ENCODE results near the gene CNDP2. TPM values are rescaled to one million over a fixed set of nuclear protein-coding genes. Genes with fewer than 3 reads are reported as not detected.

Gene CNDP2
- total and polyA plus RNA-seq, 4 donors, result 26.7 to 99.2 (median 74.2) TPM

- no peak overlapping the region for H3K4me3 ChIP-seq (ENCODE audit: low read length in 2 of 2)
- H3K4me1 ChIP-seq (ENCODE audit: control insufficient read depth in 1 of 2, insufficient read depth in 2 of 2, low read length in 2 of 2), result no peaks in the 10 kb centered on the region
- intact Hi-C loops (cut with DNase I), result loop anchor here (5.0 kb wide), 1 partner anchor 127 kb away; no protein-coding TSS in a partner anchor
- WGBS, 2 donors, result 90 to 92% methylated on average over 6 of the region's 6 CpGs
- H3K27me3 ChIP-seq (ENCODE audit: control insufficient read depth in 1 of 2, insufficient read depth in 2 of 2, low read length in 1 of 2), result no peaks in the 10 kb centered on the region
- no peaks in the 10 kb centered on the region for H3K36me3 ChIP-seq (ENCODE audit: control insufficient read depth in 1 of 2, insufficient read depth in 2 of 2, low read length in 1 of 2)
- H3K9me3 ChIP-seq (ENCODE audit: control insufficient read depth, low read length), result no peaks in the 10 kb centered on the region
- H3K27ac ChIP-seq (ENCODE audit: low read depth in 1 of 2, low read length in 2 of 2), result no peak overlapping the region
- DNase-seq (no peak), ATAC-seq (ENCODE audit: low FRiP score) (no peak)
Measured at GRCh38 chr18:74478880-74479279, 17.3 kb upstream of the CNDP2 start.

GRCh38 chr18:74479486-74480148 lies 16.5 kb upstream of the CNDP2 start:
- no peak overlapping the region for H3K4me3 ChIP-seq (ENCODE audit: low read length in 2 of 2)
- intact Hi-C loops (cut with DNase I), result loop anchor here (5.0 kb wide), 1 partner anchor 127 kb away; no protein-coding TSS in a partner anchor
- ATAC-seq (ENCODE audit: low FRiP score), result no peak
- no peaks in the 10 kb centered on the region for H3K36me3 ChIP-seq (ENCODE audit: control insufficient read depth in 1 of 2, insufficient read depth in 2 of 2, low read length in 1 of 2)
- no peaks in the 10 kb centered on the region for H3K27me3 ChIP-seq (ENCODE audit: control insufficient read depth in 1 of 2, insufficient read depth in 2 of 2, low read length in 1 of 2)
- no peaks in the 10 kb centered on the region for H3K4me1 ChIP-seq (ENCODE audit: control insufficient read depth in 1 of 2, insufficient read depth in 2 of 2, low read length in 2 of 2)
- no peak overlapping the region for H3K27ac ChIP-seq (ENCODE audit: low read depth in 1 of 2, low read length in 2 of 2)
- H3K9me3 ChIP-seq (ENCODE audit: control insufficient read depth, low read length), result no peaks in the 10 kb centered on the region
- WGBS, 2 donors, result 93 to 95% methylated on average over 16 of the region's 16 CpGs
- no peak for DNase-seq

GRCh38 chr18:74480149-74480651 lies 16.0 kb upstream of the CNDP2 start:
- no peak overlapping the region for H3K4me3 ChIP-seq (ENCODE audit: low read length in 2 of 2)
- H3K4me1 ChIP-seq (ENCODE audit: control insufficient read depth in 1 of 2, insufficient read depth in 2 of 2, low read length in 2 of 2), result no peaks in the 10 kb centered on the region
- DNase-seq, result no peak
- ATAC-seq (ENCODE audit: low FRiP score), result no peak
- no peaks in the 10 kb centered on the region for H3K9me3 ChIP-seq (ENCODE audit: control insufficient read depth, low read length)
- H3K36me3 ChIP-seq (ENCODE audit: control insufficient read depth in 1 of 2, insufficient read depth in 2 of 2, low read length in 1 of 2), result no peaks in the 10 kb centered on the region
- no peak overlapping the region for H3K27ac ChIP-seq (ENCODE audit: low read depth in 1 of 2, low read length in 2 of 2)
- no peaks in the 10 kb centered on the region for H3K27me3 ChIP-seq (ENCODE audit: control insufficient read depth in 1 of 2, insufficient read depth in 2 of 2, low read length in 1 of 2)
- intact Hi-C loops (cut with DNase I), result no loop called here
- WGBS, 2 donors, result 93% methylated on average over 7 of the region's 7 CpGs

- WGBS, 2 donors, result 94 to 95% methylated on average over 11 of the region's 11 CpGs
- no peaks in the 10 kb centered on the region for H3K36me3 ChIP-seq (ENCODE audit: control insufficient read depth in 1 of 2, insufficient read depth in 2 of 2, low read length in 1 of 2)
- ATAC-seq (ENCODE audit: low FRiP score) (no peak), DNase-seq (no peak)
- no peak overlapping the region for H3K4me3 ChIP-seq (ENCODE audit: low read length in 2 of 2)
- intact Hi-C loops (cut with DNase I), result no loop called here
- no peak overlapping the region for H3K27ac ChIP-seq (ENCODE audit: low read depth in 1 of 2, low read length in 2 of 2)
- H3K27me3 ChIP-seq (ENCODE audit: control insufficient read depth in 1 of 2, insufficient read depth in 2 of 2, low read length in 1 of 2), result no peaks in the 10 kb centered on the region
- H3K4me1 ChIP-seq (ENCODE audit: control insufficient read depth in 1 of 2, insufficient read depth in 2 of 2, low read length in 2 of 2), result no peaks in the 10 kb centered on the region
- no peaks in the 10 kb centered on the region for H3K9me3 ChIP-seq (ENCODE audit: control insufficient read depth, low read length)
Measured at GRCh38 chr18:74482697-74483096, 13.5 kb upstream of the CNDP2 start.

- Histone ChIP-seq H3K4me1 (ENCODE audit: control insufficient read depth in 1 of 2, insufficient read depth in 2 of 2, low read length in 2 of 2) (no peaks in the 10 kb centered on the region), H3K36me3 (ENCODE audit: control insufficient read depth in 1 of 2, insufficient read depth in 2 of 2, low read length in 1 of 2) (no peaks in the 10 kb centered on the region), H3K27ac (ENCODE audit: low read depth in 1 of 2, low read length in 2 of 2) (no peak overlapping the region), H3K9me3 (ENCODE audit: control insufficient read depth, low read length) (no peaks in the 10 kb centered on the region), H3K27me3 (ENCODE audit: control insufficient read depth in 1 of 2, insufficient read depth in 2 of 2, low read length in 1 of 2) (no peaks in the 10 kb centered on the region), H3K4me3 (ENCODE audit: low read length in 2 of 2) (no peak overlapping the region)
- DNase-seq (no peak), ATAC-seq (ENCODE audit: low FRiP score) (no peak)
- intact Hi-C loops (cut with DNase I), result no loop called here
- WGBS, 2 donors, result 84 to 85% methylated on average over 15 of the region's 15 CpGs
Measured at GRCh38 chr18:74486119-74486849, 9.9 kb upstream of the CNDP2 start.

- 96 to 98% methylated on average over 8 of the region's 8 CpGs for WGBS, 2 donors
- ATAC-seq (ENCODE audit: low FRiP score) (no peak), DNase-seq (no peak)
- no peaks in the 10 kb centered on the region for H3K9me3 ChIP-seq (ENCODE audit: control insufficient read depth, low read length)
- H3K27me3 ChIP-seq (ENCODE audit: control insufficient read depth in 1 of 2, insufficient read depth in 2 of 2, low read length in 1 of 2), result no peaks in the 10 kb centered on the region
- no peaks in the 10 kb centered on the region for H3K36me3 ChIP-seq (ENCODE audit: control insufficient read depth in 1 of 2, insufficient read depth in 2 of 2, low read length in 1 of 2)
- no peak overlapping the region for H3K4me3 ChIP-seq (ENCODE audit: low read length in 2 of 2)
- intact Hi-C loops (cut with DNase I), result no loop called here
- no peaks in the 10 kb centered on the region for H3K4me1 ChIP-seq (ENCODE audit: control insufficient read depth in 1 of 2, insufficient read depth in 2 of 2, low read length in 2 of 2)
- no peak overlapping the region for H3K27ac ChIP-seq (ENCODE audit: low read depth in 1 of 2, low read length in 2 of 2)
Measured at GRCh38 chr18:74488354-74488753, 7.8 kb upstream of the CNDP2 start.

- DNase-seq (no peak), ATAC-seq (ENCODE audit: low FRiP score) (no peak)
- intact Hi-C loops (cut with DNase I), result no loop called here
- 93 to 95% methylated on average over 8 of the region's 8 CpGs for WGBS, 2 donors
- H3K27ac ChIP-seq (ENCODE audit: low read depth in 1 of 2, low read length in 2 of 2), result no peak overlapping the region
- no peaks in the 10 kb centered on the region for H3K9me3 ChIP-seq (ENCODE audit: control insufficient read depth, low read length)
- no peaks in the 10 kb centered on the region for H3K4me1 ChIP-seq (ENCODE audit: control insufficient read depth in 1 of 2, insufficient read depth in 2 of 2, low read length in 2 of 2)
- no peaks in the 10 kb centered on the region for H3K36me3 ChIP-seq (ENCODE audit: control insufficient read depth in 1 of 2, insufficient read depth in 2 of 2, low read length in 1 of 2)
- no peak overlapping the region for H3K4me3 ChIP-seq (ENCODE audit: low read length in 2 of 2)
- H3K27me3 ChIP-seq (ENCODE audit: control insufficient read depth in 1 of 2, insufficient read depth in 2 of 2, low read length in 1 of 2), result no peaks in the 10 kb centered on the region
Measured at GRCh38 chr18:74488864-74489263, 7.3 kb upstream of the CNDP2 start.

GRCh38 chr18:74489676-74490075 lies 6.5 kb upstream of the CNDP2 start:
- intact Hi-C loops (cut with DNase I), result loop anchor here in 1 of 2 donors (5.0 to 10.0 kb wide), 3 partner anchors 137 to 345 kb away; partner anchors contain the start of genes FBXO15 and TIMM21
- H3K4me1 ChIP-seq (ENCODE audit: control insufficient read depth in 1 of 2, insufficient read depth in 2 of 2, low read length in 2 of 2), result no peaks in the 10 kb centered on the region
- ATAC-seq (ENCODE audit: low FRiP score) (no peak), DNase-seq (no peak)
- H3K4me3 ChIP-seq (ENCODE audit: low read length in 2 of 2), result no peak overlapping the region
- H3K9me3 ChIP-seq (ENCODE audit: control insufficient read depth, low read length), result no peaks in the 10 kb centered on the region
- H3K27me3 ChIP-seq (ENCODE audit: control insufficient read depth in 1 of 2, insufficient read depth in 2 of 2, low read length in 1 of 2), result no peaks in the 10 kb centered on the region
- 36 to 41% methylated on average over 7 of the region's 7 CpGs for WGBS, 2 donors
- no peak overlapping the region for H3K27ac ChIP-seq (ENCODE audit: low read depth in 1 of 2, low read length in 2 of 2)
- no peaks in the 10 kb centered on the region for H3K36me3 ChIP-seq (ENCODE audit: control insufficient read depth in 1 of 2, insufficient read depth in 2 of 2, low read length in 1 of 2)
